Vagina (tissue), 2 donors: ENCODE results near the gene CRYGD.

ENCODE experiments used
- POLR2A ChIP-seq, 2 donors: fragments of 450-650 bp; IDR thresholded peaks; one replicate each; pipeline ENCODE4 v1.6.1; 2017; ENCODE audit warnings: antibody characterized with exemption in 2 of 2, mild to moderate bottlenecking in 2 of 2, moderate library complexity in 2 of 2
- POLR2AphosphoS5 ChIP-seq, 2 donors: sonication (generic); formaldehyde crosslinking; IDR thresholded peaks; one replicate each; pipeline ENCODE4 v1.9.0; 2017; ENCODE audit warnings: antibody characterized with exemption in 2 of 2, mild to moderate bottlenecking in 2 of 2, low read depth in 1 of 2; ENCODE audit not compliant: insufficient read depth in 1 of 2
- TF ChIP-seq, protein P1 (sequence below), 3 experiments: fragments of 450-650 bp in 2 of 3; fragments of 200-600 bp in 1 of 3; sonication (generic) in 1 of 3; IDR thresholded peaks; one replicate each; pipeline ENCODE4 v1.5.1; 2017 to 2019; ENCODE audit warnings: antibody characterized with exemption in 3 of 3, mild to moderate bottlenecking in 2 of 3, moderate library complexity in 2 of 3

DNA sequence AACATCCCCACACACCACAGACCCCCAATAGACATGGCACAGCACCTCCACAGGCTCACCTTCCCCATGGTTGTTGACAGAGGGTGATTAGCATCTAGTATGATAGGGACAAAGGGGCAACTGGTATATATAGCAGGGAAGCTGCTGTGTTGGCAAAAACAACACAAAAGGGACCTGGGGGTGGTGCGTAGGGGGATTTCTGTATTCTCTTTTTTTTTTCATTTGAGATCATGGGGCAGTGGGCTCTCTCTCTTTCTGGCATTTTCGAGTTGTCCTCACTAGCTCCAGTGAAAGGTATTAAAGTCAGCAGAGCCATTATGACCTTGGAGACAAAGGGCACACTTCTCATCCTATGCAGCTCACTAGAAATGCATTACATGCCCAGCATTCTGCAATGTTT, 39.2 kb upstream of the CRYGD start, which contains the start of gene CRYGA:
- TF ChIP-seq POLR2AphosphoS5 (IDR thresholded peaks at IDR 0.05; ENCODE audit: insufficient read depth in 1 of 2, low read depth in 1 of 2) (no peak), POLR2A (IDR thresholded peaks at IDR 0.05) (no peak)
- TF ChIP-seq, protein P1, sequence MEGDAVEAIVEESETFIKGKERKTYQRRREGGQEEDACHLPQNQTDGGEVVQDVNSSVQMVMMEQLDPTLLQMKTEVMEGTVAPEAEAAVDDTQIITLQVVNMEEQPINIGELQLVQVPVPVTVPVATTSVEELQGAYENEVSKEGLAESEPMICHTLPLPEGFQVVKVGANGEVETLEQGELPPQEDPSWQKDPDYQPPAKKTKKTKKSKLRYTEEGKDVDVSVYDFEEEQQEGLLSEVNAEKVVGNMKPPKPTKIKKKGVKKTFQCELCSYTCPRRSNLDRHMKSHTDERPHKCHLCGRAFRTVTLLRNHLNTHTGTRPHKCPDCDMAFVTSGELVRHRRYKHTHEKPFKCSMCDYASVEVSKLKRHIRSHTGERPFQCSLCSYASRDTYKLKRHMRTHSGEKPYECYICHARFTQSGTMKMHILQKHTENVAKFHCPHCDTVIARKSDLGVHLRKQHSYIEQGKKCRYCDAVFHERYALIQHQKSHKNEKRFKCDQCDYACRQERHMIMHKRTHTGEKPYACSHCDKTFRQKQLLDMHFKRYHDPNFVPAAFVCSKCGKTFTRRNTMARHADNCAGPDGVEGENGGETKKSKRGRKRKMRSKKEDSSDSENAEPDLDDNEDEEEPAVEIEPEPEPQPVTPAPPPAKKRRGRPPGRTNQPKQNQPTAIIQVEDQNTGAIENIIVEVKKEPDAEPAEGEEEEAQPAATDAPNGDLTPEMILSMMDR (IDR thresholded peaks at IDR 0.05) = no peak
